ENCODE results near the gene SPARC.

SPARC gene

DNA sequence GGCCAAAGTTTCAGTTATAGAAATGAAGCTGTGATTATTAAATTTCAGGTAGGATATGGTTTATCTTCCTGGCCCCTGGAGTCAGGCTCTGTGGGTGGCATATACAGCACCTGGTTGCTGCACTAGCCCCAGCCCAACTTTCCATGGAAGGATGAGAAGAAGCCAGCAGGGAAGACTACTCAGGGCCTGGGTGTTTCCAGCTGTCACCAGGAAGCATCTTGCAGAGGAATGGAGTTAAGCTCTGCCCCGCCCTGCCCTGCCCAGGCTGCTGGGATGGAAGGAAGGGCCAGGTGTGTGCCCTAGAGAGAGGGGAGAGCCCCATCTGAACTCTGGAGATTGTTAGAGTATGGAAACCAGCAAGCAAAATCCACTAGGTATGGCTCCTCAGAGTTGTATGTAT, 52.8 kb downstream of the SPARC start:
- Histone ChIP-seq H3K4me2 (ENCODE audit: low read depth, low read length) (no peak overlapping the region), H3K4me3 (ENCODE audit: low read length) (no peak overlapping the region), H3K27me3 (replicated peaks; ENCODE audit: insufficient read depth, low read length) (no peaks in the 10 kb centered on the region)

DNA sequence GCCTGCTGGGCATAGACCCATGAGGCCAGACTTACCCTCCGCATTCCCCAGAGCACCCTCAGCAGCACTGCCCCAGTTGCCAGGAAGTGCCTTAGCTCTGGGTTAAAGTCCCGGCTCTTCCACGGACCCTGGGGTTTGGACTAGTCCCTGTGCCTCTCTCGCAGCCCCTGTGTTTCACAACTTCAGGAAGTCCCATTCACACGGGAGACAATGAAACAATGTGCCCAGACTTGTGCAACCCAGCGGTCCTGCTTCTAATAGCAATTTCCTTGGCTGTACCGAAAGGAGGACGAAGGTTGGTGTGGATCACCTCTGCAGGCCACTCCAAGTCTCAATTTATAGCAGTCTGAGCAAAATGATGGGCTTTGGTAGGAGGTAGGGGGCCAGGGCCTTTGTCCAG, 53.8 kb downstream of the SPARC start:
- H3K27ac ChIP-seq (ENCODE audit: low read length) = no peak overlapping the region
- no peaks in the 10 kb centered on the region for H3K9me3 ChIP-seq (replicated peaks; ENCODE audit: insufficient read depth, low read length)
- H3K4me3 ChIP-seq (ENCODE audit: low read length) = no peak overlapping the region
- no peak overlapping the region for H3K9ac ChIP-seq (ENCODE audit: low read length)
- H3K36me3 ChIP-seq (replicated peaks; ENCODE audit: insufficient read depth, low read length) = no peaks in the 10 kb centered on the region
- no peak overlapping the region for H2AFZ ChIP-seq (ENCODE audit: low read length)
- no peaks in the 10 kb centered on the region for H3K79me2 ChIP-seq (ENCODE audit: low read length)
- no peak for TF ChIP-seq EZH2 (optimal IDR thresholded peaks at IDR 0.05; ENCODE audit: low read depth, low read length)
- TF ChIP-seq, protein P1, sequence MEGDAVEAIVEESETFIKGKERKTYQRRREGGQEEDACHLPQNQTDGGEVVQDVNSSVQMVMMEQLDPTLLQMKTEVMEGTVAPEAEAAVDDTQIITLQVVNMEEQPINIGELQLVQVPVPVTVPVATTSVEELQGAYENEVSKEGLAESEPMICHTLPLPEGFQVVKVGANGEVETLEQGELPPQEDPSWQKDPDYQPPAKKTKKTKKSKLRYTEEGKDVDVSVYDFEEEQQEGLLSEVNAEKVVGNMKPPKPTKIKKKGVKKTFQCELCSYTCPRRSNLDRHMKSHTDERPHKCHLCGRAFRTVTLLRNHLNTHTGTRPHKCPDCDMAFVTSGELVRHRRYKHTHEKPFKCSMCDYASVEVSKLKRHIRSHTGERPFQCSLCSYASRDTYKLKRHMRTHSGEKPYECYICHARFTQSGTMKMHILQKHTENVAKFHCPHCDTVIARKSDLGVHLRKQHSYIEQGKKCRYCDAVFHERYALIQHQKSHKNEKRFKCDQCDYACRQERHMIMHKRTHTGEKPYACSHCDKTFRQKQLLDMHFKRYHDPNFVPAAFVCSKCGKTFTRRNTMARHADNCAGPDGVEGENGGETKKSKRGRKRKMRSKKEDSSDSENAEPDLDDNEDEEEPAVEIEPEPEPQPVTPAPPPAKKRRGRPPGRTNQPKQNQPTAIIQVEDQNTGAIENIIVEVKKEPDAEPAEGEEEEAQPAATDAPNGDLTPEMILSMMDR (IDR thresholded peaks at IDR 0.05; ENCODE audit: low read length) = no peak
- no peak for DNase-seq
- H3K9me2 ChIP-seq (replicated peaks; ENCODE audit: insufficient read depth, low read length) = no peaks in the 10 kb centered on the region
- H3K27me3 ChIP-seq (replicated peaks; ENCODE audit: insufficient read depth, low read length) = no peaks in the 10 kb centered on the region
- no peaks in the 10 kb centered on the region for H3F3A ChIP-seq (ENCODE audit: insufficient read depth, low read length)
- H4K20me1 ChIP-seq (ENCODE audit: insufficient read depth, low read length) = no peaks in the 10 kb centered on the region
- no peak overlapping the region for H3K4me2 ChIP-seq (ENCODE audit: low read depth, low read length)
- H3K4me1 ChIP-seq (ENCODE audit: low read length) = no peaks in the 10 kb centered on the region

More for the DNA sequence above, 52.8 kb downstream of the SPARC start:
- no peak overlapping the region for H3K9ac ChIP-seq (ENCODE audit: low read length)
- no peaks in the 10 kb centered on the region for H3K9me2 ChIP-seq (replicated peaks; ENCODE audit: insufficient read depth, low read length)
- H4K20me1 ChIP-seq (ENCODE audit: insufficient read depth, low read length) = no peaks in the 10 kb centered on the region
- H3F3A ChIP-seq (ENCODE audit: insufficient read depth, low read length) = no peaks in the 10 kb centered on the region
- no peak overlapping the region for H3K27ac ChIP-seq (ENCODE audit: low read length)
- TF ChIP-seq EZH2phosphoT487 (IDR thresholded peaks at IDR 0.05; ENCODE audit: low read length) (no peak), EZH2 (optimal IDR thresholded peaks at IDR 0.05; ENCODE audit: low read depth, low read length) (no peak)
- TF ChIP-seq, protein P1 (IDR thresholded peaks at IDR 0.05; ENCODE audit: low read length) = no peak
- no peak for DNase-seq
- H3K4me1 ChIP-seq (ENCODE audit: low read length) = no peaks in the 10 kb centered on the region
- H3K36me3 ChIP-seq (replicated peaks; ENCODE audit: insufficient read depth, low read length) = no peaks in the 10 kb centered on the region
- H3K79me2 ChIP-seq (ENCODE audit: low read length) = no peaks in the 10 kb centered on the region
- H2AFZ ChIP-seq (ENCODE audit: low read length) = no peak overlapping the region
- no peaks in the 10 kb centered on the region for H3K9me3 ChIP-seq (replicated peaks; ENCODE audit: insufficient read depth, low read length)

DNA sequence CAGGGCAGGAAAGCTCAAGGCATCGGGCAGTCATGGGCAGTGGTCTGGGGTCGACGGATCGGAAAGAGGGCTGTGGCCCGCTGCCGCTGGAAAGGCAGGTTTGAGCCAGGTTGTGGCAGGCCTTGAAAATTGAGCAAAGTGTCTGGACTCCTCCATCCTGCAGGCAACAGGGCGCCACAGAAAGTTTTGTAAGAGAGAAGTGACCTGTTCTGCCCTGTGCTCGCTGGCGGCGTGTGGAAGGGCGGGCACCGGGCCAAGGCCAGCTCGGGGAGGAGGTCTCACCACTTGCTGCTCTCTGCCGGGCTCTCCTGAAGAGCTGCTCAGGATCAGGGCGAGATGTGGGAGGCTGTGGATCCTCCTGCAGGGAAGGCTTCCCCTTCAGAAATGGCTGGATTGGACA, 54.2 kb downstream of the SPARC start:
- no peak for DNase-seq
- Histone ChIP-seq H3K4me1 (ENCODE audit: low read length) (no peaks in the 10 kb centered on the region), H3K9ac (ENCODE audit: low read length) (no peak overlapping the region), H3K9me2 (replicated peaks; ENCODE audit: insufficient read depth, low read length) (no peaks in the 10 kb centered on the region), H3K4me3 (ENCODE audit: low read length) (no peak overlapping the region), H3F3A (ENCODE audit: insufficient read depth, low read length) (no peaks in the 10 kb centered on the region), H3K36me3 (replicated peaks; ENCODE audit: insufficient read depth, low read length) (no peaks in the 10 kb centered on the region), H3K27ac (ENCODE audit: low read length) (no peak overlapping the region), H4K20me1 (ENCODE audit: insufficient read depth, low read length) (no peaks in the 10 kb centered on the region), H2AFZ (ENCODE audit: low read length) (no peak overlapping the region), H3K27me3 (replicated peaks; ENCODE audit: insufficient read depth, low read length) (no peaks in the 10 kb centered on the region), H3K79me2 (ENCODE audit: low read length) (no peaks in the 10 kb centered on the region), H3K4me2 (ENCODE audit: low read depth, low read length) (no peak overlapping the region), H3K9me3 (replicated peaks; ENCODE audit: insufficient read depth, low read length) (no peaks in the 10 kb centered on the region)
- TF ChIP-seq EZH2phosphoT487 (IDR thresholded peaks at IDR 0.05; ENCODE audit: low read length) = no peak
- TF ChIP-seq, protein P1 (IDR thresholded peaks at IDR 0.05; ENCODE audit: low read length) = no peak
- TF ChIP-seq EZH2 (optimal IDR thresholded peaks at IDR 0.05; ENCODE audit: low read depth, low read length) = no peak
